DMS153 (cell line): ENCODE measurements around the gene PCDHGA4.
"Not testable (repeated sequence)": the region's sequence is repeated elsewhere in the genome, so short reads cannot be mapped to it uniquely, and the experiment has no call there.

Source experiments
- DNase-seq: peaks from one replicate; lab custom pipeline; 2025; lab: John Stamatoyannopoulos, UW

The PCDHGA4 gene

DNA sequence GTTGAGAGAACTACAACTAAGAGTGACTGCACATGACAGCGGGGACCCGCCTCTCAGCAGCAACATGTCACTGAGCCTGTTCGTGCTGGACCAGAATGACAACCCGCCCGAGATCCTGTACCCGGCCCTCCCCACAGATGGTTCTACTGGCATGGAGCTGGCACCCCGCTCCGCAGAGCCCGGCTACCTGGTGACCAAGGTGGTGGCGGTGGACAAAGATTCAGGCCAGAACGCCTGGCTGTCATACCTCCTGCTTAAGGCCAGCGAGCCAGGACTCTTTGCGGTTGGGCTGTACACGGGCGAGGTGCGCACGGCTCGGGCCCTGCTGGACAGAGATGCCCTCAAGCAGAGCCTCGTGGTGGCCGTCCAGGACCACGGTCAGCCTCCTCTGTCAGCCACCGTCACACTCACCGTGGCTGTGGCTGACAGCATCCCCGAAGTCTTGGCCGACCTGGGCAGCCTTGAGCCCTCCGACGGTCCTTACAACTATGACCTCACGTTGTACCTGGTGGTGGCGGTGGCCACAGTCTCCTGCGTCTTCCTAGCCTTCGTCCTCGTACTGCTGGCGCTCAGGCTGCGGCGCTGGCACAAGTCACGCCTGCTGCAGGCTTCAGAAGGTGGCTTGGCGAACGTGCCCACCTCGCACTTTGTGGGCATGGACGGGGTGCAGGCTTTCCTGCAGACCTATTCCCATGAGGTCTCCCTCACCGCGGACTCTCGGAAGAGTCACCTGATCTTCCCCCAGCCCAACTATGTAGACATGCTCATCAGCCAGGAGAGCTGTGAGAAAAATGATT is 29.8 kb downstream of the PCDHGA4 start:
- no peak for DNase-seq

DNA sequence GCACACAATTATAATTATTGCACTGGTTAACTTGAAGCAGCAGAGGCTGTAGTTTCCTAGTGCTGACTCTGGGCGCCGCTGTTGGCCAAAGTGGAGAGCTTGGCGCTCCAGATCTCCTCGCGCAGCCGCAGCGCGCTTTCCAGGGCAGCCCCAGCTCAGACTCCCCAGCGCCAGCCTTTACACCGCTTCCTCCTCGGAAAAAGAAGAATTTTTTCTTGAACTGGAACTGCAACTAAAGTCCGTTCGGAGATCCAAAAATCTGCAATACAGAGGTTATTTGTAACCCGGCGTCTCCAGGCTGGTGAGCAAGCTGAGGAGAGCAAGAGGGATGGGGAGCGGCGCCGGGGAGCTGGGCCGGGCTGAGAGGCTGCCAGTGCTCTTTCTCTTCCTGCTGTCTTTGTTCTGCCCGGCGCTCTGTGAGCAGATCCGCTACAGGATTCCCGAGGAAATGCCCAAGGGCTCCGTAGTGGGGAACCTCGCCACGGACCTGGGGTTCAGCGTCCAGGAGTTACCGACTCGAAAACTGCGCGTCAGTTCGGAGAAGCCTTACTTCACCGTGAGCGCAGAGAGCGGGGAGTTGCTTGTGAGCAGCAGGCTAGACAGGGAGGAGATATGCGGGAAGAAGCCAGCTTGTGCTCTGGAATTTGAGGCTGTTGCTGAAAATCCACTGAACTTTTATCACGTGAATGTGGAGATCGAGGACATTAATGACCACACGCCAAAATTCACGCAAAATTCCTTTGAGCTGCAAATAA is 32.9 kb downstream of the PCDHGA4 start, which contains the start of gene PCDHGB4:
PCDHGB4 (plus strand) TSS at position 142 of the 755 bp plus-strand sequence; CDS start at position 329, 187 bp downstream.
- DNase-seq: not testable (repeated sequence)

DNA sequence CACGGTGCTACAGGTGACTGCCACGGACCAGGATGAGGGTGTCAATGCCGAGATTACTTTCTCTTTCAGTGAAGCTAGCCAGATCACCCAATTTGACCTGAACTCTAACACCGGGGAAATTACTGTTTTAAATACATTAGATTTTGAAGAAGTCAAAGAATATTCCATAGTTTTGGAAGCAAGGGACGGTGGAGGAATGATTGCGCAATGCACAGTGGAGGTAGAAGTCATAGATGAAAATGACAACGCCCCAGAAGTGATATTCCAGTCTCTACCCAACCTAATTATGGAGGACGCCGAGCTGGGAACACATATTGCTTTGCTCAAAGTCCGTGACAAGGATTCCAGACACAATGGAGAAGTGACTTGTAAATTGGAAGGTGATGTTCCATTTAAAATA is 33.8 kb downstream of the PCDHGA4 start:
- no peak for DNase-seq

DNA sequence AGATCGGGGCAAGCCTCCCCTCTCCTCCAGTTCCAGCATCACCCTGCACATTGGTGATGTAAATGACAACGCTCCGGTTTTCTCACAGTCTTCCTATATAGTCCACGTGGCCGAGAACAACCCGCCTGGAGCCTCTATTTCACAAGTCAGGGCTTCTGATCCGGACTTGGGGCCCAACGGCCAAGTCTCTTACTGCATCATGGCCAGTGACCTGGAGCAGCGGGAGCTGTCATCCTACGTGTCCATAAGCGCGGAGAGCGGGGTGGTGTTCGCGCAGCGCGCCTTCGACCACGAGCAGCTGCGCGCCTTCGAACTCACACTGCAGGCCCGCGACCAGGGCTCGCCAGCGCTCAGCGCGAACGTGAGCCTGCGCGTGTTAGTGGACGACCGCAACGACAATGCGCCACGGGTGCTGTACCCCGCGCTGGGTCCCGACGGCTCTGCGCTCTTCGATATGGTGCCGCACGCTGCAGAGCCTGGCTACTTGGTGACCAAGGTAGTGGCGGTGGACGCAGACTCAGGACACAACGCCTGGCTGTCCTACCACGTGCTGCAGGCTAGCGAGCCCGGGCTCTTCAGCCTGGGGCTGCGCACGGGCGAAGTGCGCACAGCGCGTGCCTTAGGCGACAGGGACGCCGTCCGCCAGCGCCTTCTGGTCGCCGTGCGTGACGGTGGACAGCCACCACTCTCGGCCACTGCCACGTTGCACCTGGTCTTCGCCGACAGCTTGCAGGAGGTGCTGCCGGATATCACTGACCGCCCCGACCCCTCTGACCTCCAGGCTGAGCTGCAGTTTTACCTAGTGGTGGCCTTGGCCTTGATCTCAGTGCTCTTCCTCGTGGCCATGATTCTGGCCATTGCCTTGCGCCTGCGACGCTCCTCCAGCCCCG is 34.6 kb downstream of the PCDHGA4 start:
- DNase-seq: no peak

DNA sequence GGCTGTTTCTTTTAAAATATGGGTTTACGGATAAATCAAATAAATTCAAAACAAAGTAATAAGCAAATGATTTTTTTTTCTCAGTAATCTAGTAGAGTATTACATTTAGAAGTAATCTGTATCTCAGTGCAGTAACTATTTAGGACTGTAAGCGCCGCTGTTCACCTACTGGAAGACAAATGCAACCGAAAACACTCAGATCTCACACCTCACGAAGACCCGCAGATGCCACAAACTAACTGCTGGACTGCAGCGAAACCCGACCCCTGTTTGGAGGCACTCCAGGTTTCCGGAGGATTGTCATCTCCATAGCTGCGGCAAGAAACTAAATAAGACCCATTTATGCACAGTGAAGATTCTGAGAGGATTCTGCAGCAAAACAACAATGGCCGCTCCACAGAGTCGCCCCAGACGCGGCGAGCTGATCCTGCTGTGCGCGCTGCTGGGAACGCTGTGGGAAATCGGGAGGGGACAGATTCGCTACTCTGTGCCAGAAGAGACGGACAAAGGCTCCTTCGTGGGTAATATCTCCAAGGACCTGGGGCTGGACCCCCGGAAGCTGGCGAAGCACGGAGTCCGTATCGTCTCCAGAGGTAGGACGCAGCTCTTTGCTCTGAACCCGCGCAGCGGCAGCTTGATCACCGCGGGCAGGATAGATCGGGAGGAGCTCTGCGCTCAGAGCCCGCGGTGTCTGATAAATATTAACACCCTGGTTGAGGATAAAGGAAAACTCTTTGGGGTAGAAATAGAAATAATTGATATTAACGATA is 37.8 kb downstream of the PCDHGA4 start, which contains the start of gene PCDHGA8:
PCDHGA8 (plus strand) TSS at position 205 of the 770 bp plus-strand sequence; CDS start at position 386, 181 bp downstream.
- no peak for DNase-seq

GRCh38 chr5:141393267-141393666 is 38.4 kb downstream of the PCDHGA4 start:
- DNase-seq: no peak

DNA sequence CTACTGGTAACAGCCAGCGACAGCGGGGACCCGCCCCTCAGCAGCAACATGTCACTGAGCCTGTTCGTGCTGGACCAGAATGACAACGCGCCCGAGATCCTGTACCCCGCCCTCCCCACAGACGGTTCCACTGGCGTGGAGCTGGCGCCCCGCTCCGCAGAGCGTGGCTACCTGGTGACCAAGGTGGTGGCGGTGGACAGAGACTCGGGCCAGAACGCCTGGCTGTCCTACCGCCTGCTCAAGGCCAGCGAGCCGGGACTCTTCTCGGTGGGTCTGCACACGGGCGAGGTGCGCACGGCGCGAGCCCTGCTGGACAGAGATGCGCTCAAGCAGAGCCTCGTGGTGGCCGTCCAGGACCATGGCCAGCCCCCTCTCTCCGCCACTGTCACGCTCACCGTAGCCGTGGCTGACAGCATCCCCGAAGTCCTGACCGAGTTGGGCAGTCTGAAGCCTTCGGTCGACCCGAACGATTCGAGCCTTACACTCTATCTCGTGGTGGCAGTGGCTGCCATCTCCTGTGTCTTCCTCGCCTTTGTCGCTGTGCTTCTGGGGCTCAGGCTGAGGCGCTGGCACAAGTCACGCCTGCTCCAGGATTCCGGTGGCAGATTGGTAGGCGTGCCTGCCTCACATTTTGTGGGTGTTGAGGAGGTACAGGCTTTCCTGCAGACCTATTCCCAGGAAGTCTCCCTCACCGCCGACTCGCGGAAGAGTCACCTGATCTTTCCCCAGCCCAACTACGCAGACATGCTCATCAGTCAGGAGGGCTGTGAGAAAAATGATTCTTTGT is 39.8 kb downstream of the PCDHGA4 start:
- DNase-seq: not testable (repeated sequence)

DNA sequence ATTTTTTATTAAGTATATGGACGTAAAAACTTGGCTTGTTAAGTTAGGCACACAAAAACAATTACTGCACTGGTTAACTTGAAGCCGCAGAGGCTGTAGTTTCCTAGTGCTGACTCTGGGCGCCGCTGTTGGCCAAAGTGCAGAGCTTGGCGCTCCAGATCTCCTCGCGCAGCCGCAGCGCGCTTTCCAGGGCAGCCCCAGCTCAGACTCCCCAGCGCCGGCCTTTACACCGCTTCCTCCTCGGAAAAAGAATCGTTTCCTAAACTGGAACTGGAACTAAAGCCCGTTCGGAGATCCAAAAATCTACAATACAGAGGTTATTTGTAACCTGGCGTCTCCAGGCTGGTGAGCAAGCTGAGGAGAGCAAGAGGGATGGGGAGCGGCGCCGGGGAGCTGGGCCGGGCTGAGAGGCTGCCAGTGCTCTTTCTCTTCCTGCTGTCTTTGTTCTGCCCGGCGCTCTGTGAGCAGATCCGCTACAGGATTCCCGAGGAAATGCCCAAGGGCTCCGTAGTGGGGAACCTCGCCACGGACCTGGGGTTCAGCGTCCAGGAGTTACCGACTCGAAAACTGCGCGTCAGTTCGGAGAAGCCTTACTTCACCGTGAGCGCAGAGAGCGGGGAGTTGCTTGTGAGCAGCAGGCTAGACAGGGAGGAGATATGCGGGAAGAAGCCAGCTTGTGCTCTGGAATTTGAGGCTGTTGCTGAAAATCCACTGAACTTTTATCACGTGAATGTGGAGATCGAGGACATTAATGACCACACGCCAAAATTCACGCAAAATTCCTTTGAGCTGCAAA is 43.1 kb downstream of the PCDHGA4 start, which contains the start of gene PCDHGB5:
PCDHGB5 (plus strand) TSS at position 192 of the 796 bp plus-strand sequence; CDS start at position 373, 181 bp downstream.
- not testable (repeated sequence) for DNase-seq

- DNase-seq: no peak
Observed at GRCh38 chr5:141398608-141399007, 43.8 kb downstream of the PCDHGA4 start.

DNA sequence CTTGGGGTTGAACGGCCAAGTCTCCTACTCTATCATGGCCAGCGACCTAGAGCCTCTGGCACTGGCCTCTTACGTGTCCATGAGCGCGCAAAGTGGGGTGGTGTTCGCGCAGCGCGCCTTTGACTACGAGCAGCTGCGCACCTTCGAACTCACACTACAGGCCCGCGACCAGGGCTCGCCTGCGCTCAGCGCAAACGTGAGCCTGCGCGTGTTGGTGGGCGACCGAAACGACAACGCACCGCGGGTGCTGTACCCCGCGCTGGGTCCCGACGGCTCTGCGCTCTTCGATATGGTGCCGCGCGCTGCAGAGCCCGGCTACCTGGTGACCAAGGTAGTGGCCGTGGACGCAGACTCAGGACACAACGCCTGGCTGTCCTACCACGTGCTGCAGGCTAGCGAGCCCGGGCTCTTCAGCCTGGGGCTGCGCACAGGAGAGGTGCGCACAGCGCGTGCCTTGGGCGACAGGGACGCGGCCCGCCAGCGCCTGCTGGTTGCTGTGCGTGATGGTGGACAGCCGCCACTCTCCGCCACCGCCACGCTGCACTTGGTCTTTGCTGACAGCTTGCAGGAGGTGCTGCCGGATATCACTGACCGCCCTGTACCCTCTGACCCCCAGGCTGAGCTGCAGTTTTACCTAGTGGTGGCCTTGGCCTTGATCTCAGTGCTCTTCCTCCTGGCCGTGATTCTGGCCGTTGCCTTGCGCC is 44.9 kb downstream of the PCDHGA4 start:
- no peak for DNase-seq

DNA sequence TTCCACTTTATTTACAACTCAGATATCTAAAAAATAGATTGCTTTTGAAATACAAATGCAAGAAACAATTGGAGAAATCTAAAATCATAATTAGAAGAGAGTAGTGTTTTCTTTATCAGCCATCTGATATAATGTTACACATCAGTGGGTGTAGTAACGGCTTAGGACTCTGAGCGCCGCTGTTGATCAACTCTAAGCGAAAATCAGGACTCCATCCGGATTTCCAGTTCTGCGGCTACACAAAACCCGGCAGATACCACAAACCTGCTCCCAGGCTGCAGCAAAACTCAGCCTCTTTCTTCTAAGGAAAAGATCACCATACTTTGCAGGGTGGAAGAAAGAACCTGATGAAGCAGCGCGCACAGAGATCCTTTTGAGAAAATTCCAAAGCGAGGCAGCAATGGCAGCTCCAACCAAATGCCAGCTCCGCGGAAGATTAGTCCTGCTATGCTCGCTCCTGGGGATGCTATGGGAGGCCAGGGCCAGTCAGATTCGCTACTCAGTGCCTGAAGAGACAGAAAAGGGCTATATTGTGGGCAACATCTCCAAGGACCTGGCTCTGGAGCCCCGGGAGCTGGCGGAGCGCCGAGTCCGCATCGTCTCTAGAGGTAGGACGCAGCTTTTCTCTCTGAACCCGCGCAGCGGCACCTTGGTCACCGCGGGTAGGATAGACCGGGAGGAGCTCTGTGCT is 47.9 kb downstream of the PCDHGA4 start, which contains the start of gene PCDHGA9:
PCDHGA9 (plus strand) TSS at position 226 of the 691 bp plus-strand sequence; CDS start at position 401, 175 bp downstream.
- DNase-seq: no peak

GRCh38 chr5:141403387-141403786 is 48.6 kb downstream of the PCDHGA4 start:
- DNase-seq: no peak
